OCI-M2 (cell line): ENCODE measurements around the gene NCAM2.

ENCODE experiments used
- DNase-seq: peaks from one replicate; lab custom pipeline; 2025; ENCODE audit not compliant: unreplicated experiment; lab: John Stamatoyannopoulos, UW

The NCAM2 gene

DNA sequence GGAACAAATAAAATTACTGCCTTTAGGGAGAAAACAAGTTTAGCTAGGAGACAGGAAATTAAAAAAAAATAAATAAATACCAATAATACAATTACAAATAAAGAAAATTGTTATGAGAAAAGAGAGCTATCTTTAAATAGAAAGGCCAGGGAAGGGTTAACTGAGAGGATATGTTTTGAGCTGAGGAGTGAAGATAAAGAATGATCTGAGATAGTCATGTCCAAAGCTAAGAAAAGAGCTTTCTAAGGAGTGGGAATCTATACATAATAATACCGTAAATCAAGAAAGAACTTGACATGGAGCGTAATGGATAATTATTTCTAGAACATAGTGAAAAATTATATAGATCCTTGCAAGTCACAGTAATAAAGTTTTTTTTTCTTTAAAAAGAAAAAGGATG is 176.5 kb downstream of the NCAM2 start:
- no peak for DNase-seq

DNA sequence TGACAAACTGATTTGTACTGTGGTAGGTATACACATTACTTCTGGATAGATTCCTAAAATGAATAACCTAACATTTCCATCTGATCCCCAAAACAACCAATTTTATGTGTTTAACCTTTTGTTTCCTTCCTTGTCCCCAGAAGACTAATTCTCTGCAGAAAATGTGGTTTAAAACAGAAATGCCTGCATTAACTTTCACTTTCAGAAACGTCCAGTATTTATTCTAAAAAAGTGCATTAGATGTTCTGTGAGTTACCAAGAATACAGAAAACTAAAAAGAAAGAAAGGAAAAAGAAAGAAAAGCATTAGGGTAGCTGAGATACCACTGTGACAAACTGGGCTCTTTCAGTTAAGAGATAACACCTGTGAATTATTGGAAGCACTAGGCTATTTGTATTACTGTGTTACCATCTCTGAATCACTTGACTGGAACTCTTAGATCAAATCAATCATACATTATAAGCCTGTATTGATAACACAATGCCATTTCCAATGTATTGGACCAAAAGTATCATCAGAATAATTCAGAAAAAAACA is 177.7 kb downstream of the NCAM2 start:
- no peak for DNase-seq

DNA sequence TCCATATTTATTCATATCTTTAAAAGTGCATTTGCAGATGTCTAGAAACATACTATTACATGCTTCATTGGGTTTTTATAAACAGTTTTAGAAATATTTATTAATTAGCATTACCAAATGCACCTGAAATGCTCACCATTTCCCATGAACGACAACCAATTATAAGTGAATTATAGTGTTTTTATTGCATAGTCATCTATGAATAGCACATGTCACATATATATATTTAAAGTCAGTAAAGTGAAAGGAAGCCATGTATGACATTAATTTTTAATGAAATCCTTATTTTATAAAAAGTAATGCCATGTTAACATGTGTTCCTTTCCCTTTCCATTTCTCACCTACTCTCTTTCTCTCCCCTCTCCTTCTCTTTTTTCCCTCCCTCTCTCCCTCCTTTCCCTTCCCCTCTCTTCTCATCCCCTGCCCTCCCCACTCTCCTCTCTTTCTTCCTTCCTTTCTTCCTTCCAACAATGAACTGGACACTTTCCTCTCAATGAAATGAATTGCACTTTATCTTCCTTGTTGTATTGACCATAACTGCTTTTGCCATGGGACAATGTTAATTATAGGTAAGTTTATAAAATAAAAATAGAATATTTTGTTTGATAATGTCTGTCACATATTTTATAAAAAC is 179.3 kb downstream of the NCAM2 start:
- DNase-seq = no peak

DNA sequence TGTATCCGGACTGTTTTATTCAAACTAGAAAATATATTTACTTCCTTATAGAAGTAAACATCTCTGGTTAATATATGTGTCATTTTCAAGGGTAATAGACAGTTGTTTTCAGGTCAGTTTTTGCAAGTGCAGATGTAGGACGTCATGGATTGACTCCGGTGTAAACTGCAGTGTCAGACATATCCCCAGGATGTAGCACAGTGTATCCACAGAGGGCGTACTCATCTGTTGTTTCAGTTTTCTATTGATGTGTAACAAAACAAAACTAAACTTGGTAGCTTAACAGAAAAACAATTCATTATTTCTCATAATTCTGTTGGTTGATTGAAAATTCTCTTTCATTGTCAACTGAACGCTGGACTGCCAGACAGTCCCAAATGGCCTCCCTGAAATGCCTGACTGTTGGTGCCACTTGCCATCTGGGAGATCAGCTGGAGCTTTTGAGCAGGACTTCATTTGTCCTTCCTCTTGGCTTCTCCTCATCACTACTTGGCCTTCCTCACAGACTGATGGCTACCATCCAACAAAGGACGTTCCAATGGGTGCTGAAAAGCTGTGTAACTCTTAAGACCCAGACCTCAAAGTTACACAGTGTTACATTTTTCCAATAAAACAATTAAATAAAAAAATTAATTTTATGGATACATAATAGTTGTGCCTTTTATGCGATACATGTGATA is 181.6 kb downstream of the NCAM2 start:
- DNase-seq = no peak

DNA sequence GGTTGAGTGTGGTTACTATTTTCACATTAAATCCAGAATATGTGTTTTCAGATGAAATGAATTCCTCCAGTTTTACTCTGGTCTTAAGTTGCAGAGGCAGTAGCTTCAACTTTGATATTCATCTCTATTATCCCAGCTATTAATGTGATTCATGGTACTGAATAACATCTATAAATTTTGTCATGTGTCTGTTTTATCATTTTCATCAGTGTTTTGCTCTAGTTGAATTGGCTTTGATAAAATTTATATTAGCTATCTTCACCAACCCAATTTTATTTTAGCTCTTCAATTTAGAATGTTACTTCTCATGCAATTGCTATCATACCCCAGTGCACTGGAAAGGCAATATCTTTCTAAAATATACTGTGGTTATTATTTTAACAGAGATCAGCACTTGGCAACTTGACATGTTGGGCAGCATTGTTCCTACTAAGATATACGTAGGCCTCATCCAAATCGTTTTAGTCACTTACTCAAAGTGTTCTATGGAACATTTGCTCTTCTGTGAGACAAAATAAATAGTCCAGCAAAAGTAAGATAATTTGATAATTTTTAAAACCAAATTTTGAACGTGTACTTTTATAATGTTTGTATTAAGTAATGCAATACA is 184.3 kb downstream of the NCAM2 start:
- DNase-seq = no peak

DNA sequence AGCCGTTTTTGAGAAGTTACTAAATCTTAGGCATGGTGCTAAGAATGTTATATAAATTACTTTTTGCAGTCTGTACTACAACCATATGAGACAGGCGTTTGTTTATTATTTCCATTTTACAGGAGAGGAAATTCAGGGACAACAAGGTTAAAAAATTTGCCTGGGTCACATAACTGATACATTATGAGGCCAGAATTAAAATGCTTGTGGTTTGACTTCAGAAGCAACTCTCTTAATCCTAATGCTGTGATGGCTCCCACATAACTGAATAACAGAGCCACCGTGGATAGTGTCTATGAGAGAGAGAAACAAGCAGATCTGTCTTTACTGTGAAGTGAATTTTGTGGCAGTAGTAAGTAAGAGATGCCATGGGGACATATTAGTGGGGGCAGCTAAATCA is 184.9 kb downstream of the NCAM2 start:
- DNase-seq = no peak

DNA sequence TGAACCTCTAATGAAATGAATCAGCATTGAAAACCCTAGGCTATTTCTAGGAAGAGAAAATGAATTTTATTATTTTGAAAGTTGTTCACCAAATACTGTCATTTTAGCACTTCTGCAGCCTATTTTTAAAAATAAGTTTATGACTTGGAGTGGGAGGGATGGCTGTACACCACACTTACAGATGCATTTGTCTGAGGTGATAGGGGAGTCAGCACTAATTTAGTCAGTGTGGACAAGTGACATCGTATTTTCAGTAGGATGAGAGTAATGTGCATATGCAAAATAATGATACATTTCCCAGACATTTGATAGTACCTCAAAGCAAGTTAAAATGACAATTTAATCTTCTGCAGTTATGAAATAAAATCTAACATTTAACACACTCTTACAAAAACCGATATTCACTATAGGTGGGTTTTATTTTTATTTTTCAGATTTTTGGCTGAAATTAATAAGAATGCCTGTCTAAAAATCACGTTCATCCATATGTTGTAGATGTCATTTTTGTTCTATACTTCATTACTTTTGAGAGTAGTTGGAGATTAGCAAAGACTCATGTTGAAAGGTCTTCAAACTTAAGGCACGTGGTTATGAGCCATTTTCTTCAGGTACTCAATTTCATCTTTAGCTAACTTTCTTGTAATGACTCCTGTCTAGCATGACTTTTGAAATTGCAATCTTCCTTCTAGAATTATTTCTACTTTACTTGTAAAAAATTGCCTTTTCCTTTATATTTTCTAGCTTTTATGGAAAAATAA is 186.7 kb downstream of the NCAM2 start:
- DNase-seq = no peak

DNA sequence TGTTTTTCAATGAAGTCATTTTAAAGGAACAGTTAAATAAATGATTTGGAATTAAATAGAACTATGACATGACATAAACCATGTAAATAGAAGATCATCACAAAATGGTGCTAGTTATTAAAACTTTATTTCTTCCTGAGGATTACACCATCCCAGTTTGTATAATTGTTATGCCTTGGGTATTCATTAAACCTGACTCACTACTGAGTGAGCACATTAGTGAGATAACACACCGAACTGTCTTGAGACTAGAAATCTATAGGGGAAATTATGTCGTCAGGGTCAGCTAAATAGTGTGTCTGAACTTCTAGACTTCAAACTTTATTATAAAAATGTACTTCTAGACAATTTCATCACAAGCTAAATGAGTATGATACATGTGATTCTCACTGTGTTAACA is 189.4 kb downstream of the NCAM2 start:
- DNase-seq = no peak

DNA sequence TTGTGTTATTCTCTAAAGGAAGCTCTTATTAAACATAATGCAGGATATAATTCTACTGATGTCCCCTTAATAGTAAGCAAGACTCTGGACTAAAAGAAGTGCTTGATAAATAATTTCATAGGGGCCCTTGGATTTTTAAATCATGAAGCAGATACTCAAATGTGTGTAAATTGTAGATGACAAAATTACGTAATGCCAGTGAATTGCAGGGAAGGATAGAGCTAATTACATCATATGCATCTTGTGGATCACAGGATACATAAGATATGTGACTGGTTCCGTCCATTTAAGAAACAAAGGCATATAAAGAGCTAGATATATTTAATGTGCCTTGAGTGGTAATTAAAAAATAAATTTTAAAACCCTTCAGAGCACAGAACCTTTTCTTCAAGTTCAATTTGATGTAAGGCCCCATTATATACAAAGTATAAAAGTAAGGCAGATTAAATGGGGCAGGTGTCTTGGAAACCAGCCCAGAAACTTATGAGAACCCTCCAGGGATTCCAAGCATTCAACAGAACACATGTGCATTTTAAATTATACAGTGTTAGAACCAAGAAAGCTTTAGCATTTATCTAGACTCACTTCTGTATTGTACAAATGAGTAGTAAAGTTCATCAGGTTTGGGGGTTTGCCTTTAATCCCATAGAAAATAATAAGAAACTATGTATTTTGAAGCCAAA is 190.4 kb downstream of the NCAM2 start:
- DNase-seq = no peak

DNA sequence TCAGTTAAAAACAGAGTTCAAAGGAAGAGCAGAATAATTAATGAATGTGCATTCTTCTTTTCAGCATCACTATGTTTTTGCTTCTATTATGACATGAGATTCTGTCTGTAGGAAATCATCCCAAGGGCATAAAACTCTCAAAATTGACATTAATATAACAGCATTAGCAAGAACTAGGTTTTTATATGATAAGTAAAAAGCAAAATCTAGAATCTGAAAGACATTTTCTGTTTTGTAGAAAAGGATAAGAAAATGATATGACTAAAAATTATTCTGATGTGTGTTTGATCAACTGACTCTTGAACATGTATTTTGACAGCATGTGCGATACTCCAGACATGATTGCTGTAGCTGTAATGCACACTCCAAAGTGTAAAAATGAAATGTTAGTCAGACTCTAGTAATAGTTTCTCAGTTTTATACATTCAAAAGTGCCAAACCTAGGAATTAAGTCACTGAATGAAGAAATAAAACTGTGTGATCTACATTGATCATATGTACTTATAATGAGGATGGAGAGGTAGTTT is 197.3 kb downstream of the NCAM2 start:
- DNase-seq = no peak

DNA sequence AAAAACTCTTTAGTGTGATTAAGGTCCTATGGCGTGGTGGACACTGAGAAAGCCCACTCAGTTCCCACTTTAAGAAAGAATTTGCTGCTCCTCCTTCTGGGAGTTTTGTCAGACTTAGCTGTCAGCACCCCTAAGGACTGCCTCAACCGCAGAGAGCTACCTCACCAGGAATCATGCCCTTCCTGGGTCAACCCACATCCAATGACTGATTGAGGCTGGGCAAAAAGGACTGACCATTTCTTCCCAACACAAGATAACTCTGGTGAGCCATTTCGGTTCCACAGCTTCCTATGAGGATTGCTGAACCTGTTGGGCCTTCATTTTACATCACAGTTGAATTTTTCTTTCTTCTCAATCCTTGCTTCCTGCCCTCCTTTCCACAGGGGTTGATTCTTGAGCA is 197.9 kb downstream of the NCAM2 start:
- no peak for DNase-seq

DNA sequence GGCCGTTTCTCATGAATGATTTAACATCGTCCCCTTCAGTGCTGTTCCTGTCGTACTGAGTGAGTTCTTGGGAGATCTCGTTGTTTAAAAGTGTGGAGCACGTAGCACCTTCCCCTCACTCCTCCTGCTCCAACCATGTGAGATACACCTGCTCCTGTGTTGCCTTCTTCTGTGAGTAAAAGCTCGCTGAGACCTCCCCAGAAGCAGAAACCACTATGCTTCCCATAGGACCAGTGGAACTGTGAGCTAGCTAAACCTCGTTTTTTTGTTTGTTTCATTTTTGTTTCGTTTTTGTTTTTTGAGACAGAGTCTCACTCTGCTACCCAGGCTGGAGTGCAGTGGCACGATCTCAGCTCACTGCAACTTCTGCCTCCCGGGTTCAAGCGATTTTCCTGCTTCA is 198.6 kb downstream of the NCAM2 start:
- no peak for DNase-seq

DNA sequence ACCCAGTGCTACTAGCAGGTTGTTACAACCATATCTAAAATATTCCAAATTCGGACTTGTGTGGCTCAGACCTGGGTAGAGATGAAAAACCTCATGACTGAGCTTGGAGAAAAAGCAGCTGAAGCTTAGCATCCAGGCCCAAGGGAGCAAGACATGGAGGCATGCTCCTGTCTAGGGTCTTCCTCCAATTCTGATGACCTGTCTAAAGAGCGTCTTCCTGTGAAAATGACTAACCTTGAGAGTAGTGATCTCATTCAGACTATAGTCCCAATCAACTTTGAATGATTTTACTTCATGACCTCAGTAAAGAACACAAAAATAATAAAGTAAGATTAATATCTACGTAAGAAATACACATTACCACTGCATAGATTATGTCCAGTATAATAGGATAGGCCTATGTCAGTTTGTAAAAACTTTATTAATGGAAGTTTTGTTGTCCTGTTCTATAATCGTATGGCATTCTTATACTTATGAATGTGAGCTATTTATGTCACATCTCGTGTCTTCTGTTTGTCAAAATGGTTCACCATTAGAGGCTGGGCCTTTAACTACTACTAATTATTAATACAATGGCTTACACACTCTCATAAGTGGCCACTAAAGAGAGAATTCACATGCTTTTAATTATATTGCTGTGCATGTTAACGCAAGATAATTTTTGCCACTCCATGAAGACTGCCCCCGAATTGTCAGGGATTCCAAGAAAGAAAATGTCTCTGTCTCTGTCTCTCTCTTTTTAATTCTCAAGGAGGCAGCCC is 201.3 kb downstream of the NCAM2 start:
- no peak for DNase-seq

DNA sequence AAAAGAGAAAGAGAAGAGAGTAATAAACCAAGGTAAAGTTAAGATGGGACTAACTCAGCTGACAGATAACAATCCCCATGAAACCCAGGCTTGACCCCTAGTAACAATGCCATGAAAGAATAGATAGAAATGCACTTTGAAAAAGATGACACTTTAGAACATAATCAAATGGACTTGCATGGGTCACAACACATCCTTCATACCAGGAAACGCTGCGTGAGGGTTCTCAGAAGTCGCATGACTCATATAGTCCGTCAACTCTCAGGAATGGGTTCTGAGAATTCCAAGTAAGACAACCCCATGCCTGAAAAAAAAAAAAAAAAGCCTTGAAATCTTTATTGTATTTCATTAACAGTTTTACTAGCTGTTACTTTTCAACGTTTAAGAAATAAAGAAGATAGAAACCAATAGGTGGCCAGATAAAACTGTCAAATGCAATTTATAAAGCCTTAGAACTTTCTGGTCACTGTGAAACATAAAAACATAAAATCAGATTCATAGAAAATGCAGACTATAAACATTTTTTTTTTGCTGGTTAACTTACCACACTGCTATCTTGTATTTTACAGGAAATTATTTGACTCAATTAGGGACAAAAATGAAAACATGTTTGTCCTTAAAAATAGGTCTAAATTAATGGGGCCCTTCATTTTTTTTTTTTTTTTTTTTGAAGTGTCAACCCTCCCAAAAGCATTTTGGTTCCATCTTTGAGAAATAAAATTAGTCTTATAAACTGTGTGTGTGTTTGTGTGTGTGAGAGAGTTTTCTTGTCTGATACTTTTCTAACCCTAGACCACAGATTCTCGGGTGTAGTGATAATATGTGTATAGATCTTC is 202.1 kb downstream of the NCAM2 start:
- no peak for DNase-seq

DNA sequence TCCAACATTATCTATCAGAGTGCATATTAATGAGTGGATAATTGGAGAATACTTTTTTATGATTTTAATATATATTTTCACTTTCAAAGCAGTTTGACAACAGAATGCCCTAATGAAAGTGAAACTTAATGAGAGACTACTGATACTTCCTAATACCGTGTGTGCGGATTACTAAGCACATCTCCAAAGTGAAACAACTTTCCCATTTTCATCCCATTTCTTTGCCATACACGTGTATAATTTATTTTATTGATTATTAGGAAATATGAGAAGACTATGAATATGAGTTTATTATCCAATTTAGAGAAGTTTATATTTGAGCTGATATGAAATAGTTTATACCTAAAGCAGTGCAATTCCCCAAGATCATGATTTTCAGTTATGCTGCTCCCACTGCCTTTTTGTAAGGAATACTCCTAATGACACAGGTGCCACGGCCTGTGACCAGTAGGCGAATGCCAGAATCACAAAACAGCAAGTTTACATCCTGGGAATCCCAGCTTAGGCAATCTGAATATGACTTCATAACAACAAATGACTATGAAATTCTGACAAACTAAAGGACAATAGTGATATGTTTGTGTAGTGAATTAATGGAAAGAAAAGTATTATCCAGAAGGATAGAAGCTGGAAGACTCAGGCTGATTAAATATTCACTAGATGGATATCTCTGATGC is 202.9 kb downstream of the NCAM2 start:
- DNase-seq = no peak

DNA sequence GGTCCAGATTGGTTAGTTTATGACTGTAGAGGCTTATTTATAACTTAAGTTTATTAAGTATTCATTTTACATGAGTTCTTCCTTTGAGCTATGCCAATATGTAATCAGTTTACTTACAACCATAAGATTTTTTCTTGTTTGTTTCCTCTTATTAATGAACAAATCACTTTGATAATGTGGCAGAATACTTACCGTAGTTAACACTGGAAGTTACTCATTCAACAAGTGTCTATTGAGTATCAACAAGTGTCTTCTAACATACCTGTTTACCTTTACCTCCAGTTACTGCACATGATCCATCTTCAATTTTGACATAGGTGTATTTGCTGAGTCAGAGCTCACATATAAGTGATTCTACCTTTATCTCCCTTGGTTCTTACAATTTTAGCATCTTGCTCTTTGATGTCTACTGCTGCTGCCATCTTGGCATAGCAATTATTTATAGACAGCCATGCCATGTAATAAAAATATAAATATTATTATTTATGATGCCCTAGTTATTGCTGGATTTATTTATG is 205.7 kb downstream of the NCAM2 start:
- DNase-seq = no peak

DNA sequence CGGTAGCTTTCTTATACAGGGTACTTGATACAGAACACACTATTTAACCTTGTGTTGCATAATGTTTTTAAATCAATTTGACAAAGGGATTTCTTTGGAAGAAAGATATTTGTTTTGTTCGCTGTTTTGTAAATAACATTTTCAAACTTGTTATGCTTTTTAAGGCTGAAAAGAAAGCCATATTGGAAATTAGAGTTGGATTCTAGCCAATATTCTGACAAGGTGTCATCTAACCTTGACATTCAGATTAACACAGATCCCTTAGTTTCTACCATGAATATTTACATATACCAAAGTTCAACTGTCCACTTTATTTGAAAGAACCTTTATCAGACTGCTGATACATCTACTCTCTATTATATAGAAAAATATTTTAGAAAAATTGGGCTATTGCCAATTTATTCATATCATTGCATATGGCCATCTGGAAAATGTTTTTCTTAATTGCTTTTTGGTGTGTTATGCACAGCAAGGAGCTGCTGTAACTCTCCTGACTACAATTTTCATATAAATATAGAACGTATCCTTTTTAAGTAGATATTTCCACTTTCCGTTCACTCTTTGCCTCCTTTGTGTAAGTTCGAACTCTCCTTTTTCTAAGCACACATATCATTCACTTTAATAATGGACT is 206.3 kb downstream of the NCAM2 start:
- no peak for DNase-seq

DNA sequence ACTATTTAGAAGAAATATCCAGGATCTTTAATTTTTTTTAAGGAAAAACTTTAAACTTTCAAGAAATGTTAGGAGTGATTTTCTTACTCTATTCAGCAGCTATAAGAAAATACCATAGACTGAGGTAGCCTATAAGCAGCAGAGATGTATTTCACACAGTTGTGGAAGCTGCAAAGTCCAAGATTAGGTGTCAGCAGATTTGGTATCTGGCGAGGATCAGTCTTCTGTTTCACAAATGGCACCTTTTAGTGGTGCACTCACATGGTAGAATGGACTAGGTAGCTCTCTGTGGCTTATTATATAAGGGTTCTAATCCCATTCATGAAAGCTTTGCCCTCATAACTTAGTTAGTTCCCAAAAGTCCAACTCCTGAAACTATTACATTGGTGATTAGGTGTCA is 207.4 kb downstream of the NCAM2 start:
- no peak for DNase-seq
